Transverse colon (tissue), 3 donors: ENCODE data around the gene FBXO42.

Source experiments
- POLR2A ChIP-seq: fragments of 450-650 bp; IDR thresholded peaks from one replicate; pipeline ENCODE4 v1.6.1; 2016; ENCODE audit warnings: antibody characterized with exemption, mild to moderate bottlenecking, moderate library complexity
- TF ChIP-seq, protein P1 (sequence below), 5 experiments: fragments of 200-600 bp in 3 of 5; fragments of 450-650 bp in 2 of 5; sonication (generic) in 3 of 5; IDR thresholded peaks; 1 replicate in 2 of 5; 2 replicates in 3 of 5; pipeline ENCODE4 v1.5.1; 2016 to 2017; ENCODE audit warnings: antibody characterized with exemption in 5 of 5, inconsistent platforms in 3 of 5, mild to moderate bottlenecking in 2 of 5, moderate library complexity in 1 of 5

DNA sequence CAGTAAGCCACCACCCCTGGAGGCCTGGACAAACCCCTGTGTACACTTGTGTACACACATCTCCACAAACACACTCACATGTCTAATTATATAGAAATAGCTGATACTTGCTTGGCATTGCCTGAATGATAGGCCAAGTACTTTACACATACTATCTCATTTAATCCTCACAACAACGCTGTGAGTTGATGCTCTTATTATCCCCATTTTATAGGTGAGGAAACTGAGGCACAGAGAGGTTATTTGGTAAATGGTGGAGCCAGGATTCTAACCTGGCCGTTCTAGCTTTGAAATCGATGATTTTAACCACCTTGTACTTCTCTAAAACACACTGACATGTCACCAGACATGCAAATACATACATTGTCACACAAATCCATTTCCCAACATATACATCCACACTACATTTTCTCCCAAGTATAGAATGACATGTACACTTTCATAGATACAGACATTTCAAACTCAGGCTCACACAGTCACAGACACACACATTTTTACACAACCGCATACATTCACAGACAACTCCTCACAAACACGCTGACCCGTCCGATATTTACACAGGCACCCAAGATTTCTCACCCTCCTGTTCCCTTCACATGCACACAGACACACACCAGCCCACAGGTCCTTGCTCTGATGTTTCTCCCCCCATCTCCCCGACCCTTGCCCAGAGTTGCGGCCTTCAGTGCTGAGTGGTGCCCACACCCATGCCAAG, 143.0 kb downstream of the FBXO42 start:
- TF ChIP-seq, protein P1, sequence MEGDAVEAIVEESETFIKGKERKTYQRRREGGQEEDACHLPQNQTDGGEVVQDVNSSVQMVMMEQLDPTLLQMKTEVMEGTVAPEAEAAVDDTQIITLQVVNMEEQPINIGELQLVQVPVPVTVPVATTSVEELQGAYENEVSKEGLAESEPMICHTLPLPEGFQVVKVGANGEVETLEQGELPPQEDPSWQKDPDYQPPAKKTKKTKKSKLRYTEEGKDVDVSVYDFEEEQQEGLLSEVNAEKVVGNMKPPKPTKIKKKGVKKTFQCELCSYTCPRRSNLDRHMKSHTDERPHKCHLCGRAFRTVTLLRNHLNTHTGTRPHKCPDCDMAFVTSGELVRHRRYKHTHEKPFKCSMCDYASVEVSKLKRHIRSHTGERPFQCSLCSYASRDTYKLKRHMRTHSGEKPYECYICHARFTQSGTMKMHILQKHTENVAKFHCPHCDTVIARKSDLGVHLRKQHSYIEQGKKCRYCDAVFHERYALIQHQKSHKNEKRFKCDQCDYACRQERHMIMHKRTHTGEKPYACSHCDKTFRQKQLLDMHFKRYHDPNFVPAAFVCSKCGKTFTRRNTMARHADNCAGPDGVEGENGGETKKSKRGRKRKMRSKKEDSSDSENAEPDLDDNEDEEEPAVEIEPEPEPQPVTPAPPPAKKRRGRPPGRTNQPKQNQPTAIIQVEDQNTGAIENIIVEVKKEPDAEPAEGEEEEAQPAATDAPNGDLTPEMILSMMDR (IDR thresholded peaks at IDR 0.05) = no peak
- no peak for TF ChIP-seq POLR2A
